Purkinje cell (primary cell): ENCODE measurements around the gene ZNF736. TPM values are rescaled to one million over a fixed set of nuclear protein-coding genes. Genes with fewer than 3 reads are reported as not detected.

Source experiments
- polyA plus RNA-seq: library from polyadenylated mRNA; unstranded; fragments of >200 nt; fragmentation: Nextera tagmentation; gene quantifications from 2 replicates; pipeline ENCODE4 v1.2.1, GENCODE V29; 2014

The ZNF736 gene
- polyA plus RNA-seq: 2.2 and 8.6 TPM in 2 replicates

GRCh38 chr7:64313740-64314491, at the start of gene ZNF736:
Gene ZNF736 (plus strand): TSS chr7:64313961. CDS start chr7:64314151, 190 bp downstream.

Other genes starting within 250 kb of the ZNF736 start
- not detected in 2 replicates for gene ZNF735, start 106.8 kb upstream of the ZNF736 start, polyA plus RNA-seq
- gene ZNF679, start 85.5 kb upstream of the ZNF736 start, polyA plus RNA-seq: not detected in 2 replicates
- 25.8 and 32.1 TPM in 2 replicates for gene ZNF680, start 249.1 kb downstream of the ZNF736 start, polyA plus RNA-seq